ENCODE results near the gene TXNRD1.

The TXNRD1 gene

GRCh38 chr12:104359216-104359615 lies 143.6 kb downstream of the TXNRD1 start:
- no peak overlapping the region for H3K4me3 ChIP-seq (ENCODE audit: low read depth, low read length)
- no peak for DNase-seq (ENCODE audit: low read depth)
- no peak for TF ChIP-seq CTCF (conservative IDR thresholded peaks at IDR 0.05; ENCODE audit: low read depth, low read length)

GRCh38 chr12:104360157-104360556 lies 144.6 kb downstream of the TXNRD1 start:
- peak; percentile 53 for DNase-seq (ENCODE audit: low read depth)
- no peak overlapping the region for H3K4me3 ChIP-seq (ENCODE audit: low read depth, low read length)
- TF ChIP-seq CTCF (conservative IDR thresholded peaks at IDR 0.05; ENCODE audit: low read depth, low read length): no peak

- DNase-seq (ENCODE audit: low read depth): peak; percentile 75
- TF ChIP-seq CTCF (conservative IDR thresholded peaks at IDR 0.05; ENCODE audit: low read depth, low read length): no peak
Measured at GRCh38 chr12:104360983-104361707, 145.6 kb downstream of the TXNRD1 start.

GRCh38 chr12:104365921-104366410 lies 150.4 kb downstream of the TXNRD1 start:
- no peak overlapping the region for H3K4me3 ChIP-seq (ENCODE audit: low read depth, low read length)
- no peak for TF ChIP-seq CTCF (conservative IDR thresholded peaks at IDR 0.05; ENCODE audit: low read depth, low read length)
- no peak for DNase-seq (ENCODE audit: low read depth)

More at GRCh38 chr12:104360983-104361707, 145.6 kb downstream of the TXNRD1 start:
- no peak overlapping the region for H3K4me3 ChIP-seq (ENCODE audit: low read depth, low read length)

GRCh38 chr12:104369708-104370107 lies 154.1 kb downstream of the TXNRD1 start:
- H3K4me3 ChIP-seq (ENCODE audit: low read depth, low read length): no peak overlapping the region

GRCh38 chr12:104371043-104371870 lies 155.7 kb downstream of the TXNRD1 start:
- TF ChIP-seq CTCF (conservative IDR thresholded peaks at IDR 0.05; ENCODE audit: low read depth, low read length): no peak
- no peak overlapping the region for H3K4me3 ChIP-seq (ENCODE audit: low read depth, low read length)
- peak; percentile 51 for DNase-seq (ENCODE audit: low read depth)

More at GRCh38 chr12:104369708-104370107, 154.1 kb downstream of the TXNRD1 start:
- no peak for DNase-seq (ENCODE audit: low read depth)
- TF ChIP-seq CTCF (conservative IDR thresholded peaks at IDR 0.05; ENCODE audit: low read depth, low read length): no peak

Data from choroid plexus epithelial cell (primary cell).